Neural progenitor cell (in vitro differentiated cells): ENCODE results near the gene CPNE2. TPM values are rescaled to one million over a fixed set of nuclear protein-coding genes. Genes with fewer than 3 reads are reported as not detected.

Experiments used
- DNase-seq: peaks from one replicate; pipeline ENCODE4 v3.0.0-alpha.2; 2016; ENCODE audit warnings: low spot score
- H2AFZ ChIP-seq: fragments of 200-600 bp; sonication (generic); replicated peaks from 2 replicates; pipeline ENCODE4 v1.6.1; 2016; ENCODE audit warnings: antibody characterized with exemption
- H3F3A ChIP-seq: fragments of 200-600 bp; sonication (generic); 2 replicates; pipeline ENCODE4 v1.6.1; 2016; ENCODE audit warnings: antibody characterized with exemption, low read depth
- H3K27ac ChIP-seq: fragments of 200-600 bp; sonication (generic); 2 replicates; pipeline ENCODE4 v1.5.1; 2016; ENCODE audit warnings: mild to moderate bottlenecking
- H3K27me3 ChIP-seq: fragments of 200-600 bp; sonication (generic); 2 replicates; pipeline ENCODE4 v1.6.1; 2016; ENCODE audit warnings: mild to moderate bottlenecking, moderate library complexity
- H3K36me3 ChIP-seq: fragments of 200-600 bp; sonication (generic); 2 replicates; pipeline ENCODE4 v1.5.1; 2016
- H3K4me1 ChIP-seq: fragments of 200-600 bp; sonication (generic); 2 replicates; pipeline ENCODE4 v1.6.1; 2016; ENCODE audit warnings: mixed run types
- H3K4me2 ChIP-seq: fragments of 200-600 bp; sonication (generic); 2 replicates; pipeline ENCODE4 v1.6.1; 2016
- H3K4me3 ChIP-seq: fragments of 200-600 bp; sonication (generic); 2 replicates; pipeline ENCODE4 v1.5.1; 2016
- H3K79me2 ChIP-seq: fragments of 200-600 bp; sonication (generic); 2 replicates; pipeline ENCODE4 v1.6.1; 2016; ENCODE audit warnings: low read depth
- H3K9ac ChIP-seq: fragments of 200-600 bp; sonication (generic); 2 replicates; pipeline ENCODE4 v1.6.1; 2016
- H3K9me3 ChIP-seq: fragments of 200-600 bp; sonication (generic); 2 replicates; pipeline ENCODE4 v1.5.1; 2016; ENCODE audit warnings: low read depth
- H4K20me1 ChIP-seq: fragments of 200-600 bp; sonication (generic); 2 replicates; pipeline ENCODE4 v1.6.1; 2016; ENCODE audit warnings: low read depth
- H3K27ac Mint-ChIP-seq: 3 replicates; pipeline ENCODE4 v1.8.0; 2021; ENCODE audit warnings: mixed read lengths
- H3K27me3 Mint-ChIP-seq: 2 replicates; pipeline ENCODE4 v1.8.0; 2022; ENCODE audit warnings: low read depth, mild to moderate bottlenecking, inconsistent platforms, moderate library complexity, mixed read lengths; ENCODE audit not compliant: insufficient read depth
- H3K36me3 Mint-ChIP-seq: 3 replicates; pipeline ENCODE4 v1.8.0; 2021; ENCODE audit warnings: mixed read lengths
- H3K4me1 Mint-ChIP-seq: 3 replicates; pipeline ENCODE4 v1.8.0; 2021; ENCODE audit warnings: mixed read lengths
- H3K4me3 Mint-ChIP-seq: 3 replicates; pipeline ENCODE4 v1.8.0; 2021; ENCODE audit warnings: mild to moderate bottlenecking, moderate library complexity, mixed read lengths
- H3K9me3 Mint-ChIP-seq: 3 replicates; pipeline ENCODE4 v1.8.0; 2020; ENCODE audit warnings: mixed read lengths
- EZH2 ChIP-seq: fragments of 200-600 bp; sonication (generic); IDR thresholded peaks from 2 replicates; pipeline ENCODE4 v1.6.1; 2017; ENCODE audit warnings: antibody characterized with exemption, mild to moderate bottlenecking, moderate library complexity
- EZH2phosphoT487 ChIP-seq: fragments of 200-600 bp; sonication (generic); IDR thresholded peaks from 2 replicates; pipeline ENCODE4 v1.6.1; 2017; ENCODE audit warnings: antibody characterized with exemption
- total RNA-seq: library from RNA; depleted of rRNA; stranded (reverse); fragments of >200 nt; gene quantifications from 2 replicates; pipeline ENCODE4 v1.2.3, GENCODE V29; 2015; ENCODE audit warnings: low replicate concordance
- TF ChIP-seq, protein P1 (sequence below): fragments of 200-600 bp; sonication (generic); IDR thresholded peaks from 2 replicates; pipeline ENCODE4 v1.5.1; 2017; ENCODE audit warnings: antibody characterized with exemption, mild to moderate bottlenecking

The CPNE2 gene
- total RNA-seq, 1 donor from 2014 or later = 19.8 TPM

DNA sequence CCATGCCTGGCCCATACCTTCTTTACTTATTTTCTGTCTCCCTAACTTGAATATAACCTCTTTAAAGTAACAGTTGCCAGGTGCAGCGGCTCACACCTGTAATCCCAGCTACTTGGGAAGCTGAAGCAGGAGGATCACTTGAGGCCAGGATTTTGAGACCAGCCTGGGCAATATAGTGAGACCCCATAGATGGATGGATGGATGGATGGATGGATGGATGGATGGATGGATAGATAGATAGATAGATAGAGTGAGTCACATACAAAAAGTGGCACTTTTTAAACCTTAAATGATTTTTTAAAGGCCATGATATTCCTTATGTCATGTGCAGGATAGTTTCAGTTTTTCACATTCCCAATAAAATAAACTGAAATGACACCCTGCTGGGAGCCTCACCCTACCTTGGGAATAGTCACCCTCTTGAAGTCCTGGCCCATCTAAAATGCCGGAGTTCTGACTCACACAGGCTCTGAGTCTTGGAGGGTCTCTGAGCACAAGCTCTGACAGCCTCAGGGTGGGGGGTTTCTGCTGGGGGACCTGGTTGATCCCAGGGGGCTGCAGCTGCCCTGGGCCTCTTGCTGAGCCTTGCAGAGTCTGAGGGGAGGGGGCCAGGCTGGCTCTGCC, 26.2 kb downstream of the CPNE2 start:
- peaks cover 8% of the 10 kb centered on the region for H3K27me3 Mint-ChIP-seq
- H3K9me3 Mint-ChIP-seq = no peaks in the 10 kb centered on the region
- no peak overlapping the region for H3K27ac Mint-ChIP-seq
- peaks cover 37% of the 10 kb centered on the region for H3K4me1 Mint-ChIP-seq
- no peak overlapping the region for H3K4me2 ChIP-seq
- peaks cover 13% of the 10 kb centered on the region for H3K36me3 Mint-ChIP-seq
- H4K20me1 ChIP-seq = no peaks in the 10 kb centered on the region
- H3F3A ChIP-seq = peaks cover 17% of the 10 kb centered on the region
- no peak overlapping the region for H3K4me3 ChIP-seq
- DNase-seq = no peak
- H3K27ac ChIP-seq = no peak overlapping the region
- H3K4me3 Mint-ChIP-seq = no peak overlapping the region
- no peaks in the 10 kb centered on the region for H3K36me3 ChIP-seq
- H3K9ac ChIP-seq = no peak overlapping the region
- no peaks in the 10 kb centered on the region for H3K27me3 ChIP-seq
- H3K4me1 ChIP-seq = peaks cover 16% of the 10 kb centered on the region
- no peaks in the 10 kb centered on the region for H3K79me2 ChIP-seq
- no peak overlapping the region for H2AFZ ChIP-seq
- no peaks in the 10 kb centered on the region for H3K9me3 ChIP-seq
- TF ChIP-seq, protein P1, sequence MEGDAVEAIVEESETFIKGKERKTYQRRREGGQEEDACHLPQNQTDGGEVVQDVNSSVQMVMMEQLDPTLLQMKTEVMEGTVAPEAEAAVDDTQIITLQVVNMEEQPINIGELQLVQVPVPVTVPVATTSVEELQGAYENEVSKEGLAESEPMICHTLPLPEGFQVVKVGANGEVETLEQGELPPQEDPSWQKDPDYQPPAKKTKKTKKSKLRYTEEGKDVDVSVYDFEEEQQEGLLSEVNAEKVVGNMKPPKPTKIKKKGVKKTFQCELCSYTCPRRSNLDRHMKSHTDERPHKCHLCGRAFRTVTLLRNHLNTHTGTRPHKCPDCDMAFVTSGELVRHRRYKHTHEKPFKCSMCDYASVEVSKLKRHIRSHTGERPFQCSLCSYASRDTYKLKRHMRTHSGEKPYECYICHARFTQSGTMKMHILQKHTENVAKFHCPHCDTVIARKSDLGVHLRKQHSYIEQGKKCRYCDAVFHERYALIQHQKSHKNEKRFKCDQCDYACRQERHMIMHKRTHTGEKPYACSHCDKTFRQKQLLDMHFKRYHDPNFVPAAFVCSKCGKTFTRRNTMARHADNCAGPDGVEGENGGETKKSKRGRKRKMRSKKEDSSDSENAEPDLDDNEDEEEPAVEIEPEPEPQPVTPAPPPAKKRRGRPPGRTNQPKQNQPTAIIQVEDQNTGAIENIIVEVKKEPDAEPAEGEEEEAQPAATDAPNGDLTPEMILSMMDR = no peak
- TF ChIP-seq EZH2phosphoT487 (no peak), EZH2 (no peak)

DNA sequence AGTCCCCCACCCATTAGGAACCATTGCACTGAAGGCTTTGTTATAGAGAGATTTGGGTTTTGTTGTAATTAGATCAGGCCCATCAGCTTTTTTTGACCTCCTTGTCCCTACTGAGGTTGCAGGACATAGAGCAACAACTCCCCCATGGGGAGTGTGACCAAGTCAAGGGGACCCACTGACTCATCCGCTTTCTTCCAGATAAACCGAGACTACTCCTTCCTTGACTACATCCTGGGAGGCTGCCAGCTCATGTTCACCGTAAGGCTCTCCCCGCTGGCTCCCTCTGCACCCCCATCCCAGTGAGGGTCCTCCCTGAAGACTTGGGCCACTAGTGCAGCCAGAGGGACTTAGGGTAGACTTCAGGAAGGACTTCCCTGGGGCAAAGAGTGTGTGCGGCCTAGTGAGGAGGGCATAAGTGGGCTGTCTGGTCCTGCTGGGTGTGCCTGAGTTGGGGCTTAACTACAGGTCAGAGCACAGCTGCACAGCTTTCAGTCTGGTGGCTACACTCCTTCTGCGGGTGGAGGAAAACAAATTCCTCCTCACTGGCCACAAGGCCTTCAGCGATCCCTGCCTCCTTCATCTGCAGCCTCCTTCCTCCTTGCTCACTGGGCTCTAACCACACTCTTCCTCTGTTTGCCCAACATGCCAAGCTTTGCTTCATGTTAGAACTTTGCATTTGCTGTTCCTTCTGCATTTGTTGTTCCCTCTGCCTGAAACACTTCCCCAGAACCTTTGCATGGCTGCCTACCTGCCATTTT, 31.0 kb downstream of the CPNE2 start:
- Mint-ChIP-seq H3K9me3 (no peaks in the 10 kb centered on the region), H3K4me3 (no peak overlapping the region), H3K36me3 (peaks cover 12% of the 10 kb centered on the region), H3K27me3 (peaks cover 6% of the 10 kb centered on the region), H3K27ac (peak overlapping the region; percentile 87), H3K4me1 (peaks cover 19% of the 10 kb centered on the region)
- Histone ChIP-seq H3K27ac (no peak overlapping the region), H3K4me3 (no peak overlapping the region), H3K79me2 (no peaks in the 10 kb centered on the region), H3K27me3 (no peaks in the 10 kb centered on the region), H2AFZ (no peak overlapping the region), H3K4me1 (peaks cover 5% of the 10 kb centered on the region), H3K9me3 (no peaks in the 10 kb centered on the region), H3K4me2 (no peak overlapping the region), H3F3A (no peaks in the 10 kb centered on the region), H3K36me3 (no peaks in the 10 kb centered on the region), H4K20me1 (no peaks in the 10 kb centered on the region), H3K9ac (no peak overlapping the region)
- DNase-seq = no peak
- TF ChIP-seq, protein P1 = no peak
- TF ChIP-seq EZH2 (no peak), EZH2phosphoT487 (no peak)

DNA sequence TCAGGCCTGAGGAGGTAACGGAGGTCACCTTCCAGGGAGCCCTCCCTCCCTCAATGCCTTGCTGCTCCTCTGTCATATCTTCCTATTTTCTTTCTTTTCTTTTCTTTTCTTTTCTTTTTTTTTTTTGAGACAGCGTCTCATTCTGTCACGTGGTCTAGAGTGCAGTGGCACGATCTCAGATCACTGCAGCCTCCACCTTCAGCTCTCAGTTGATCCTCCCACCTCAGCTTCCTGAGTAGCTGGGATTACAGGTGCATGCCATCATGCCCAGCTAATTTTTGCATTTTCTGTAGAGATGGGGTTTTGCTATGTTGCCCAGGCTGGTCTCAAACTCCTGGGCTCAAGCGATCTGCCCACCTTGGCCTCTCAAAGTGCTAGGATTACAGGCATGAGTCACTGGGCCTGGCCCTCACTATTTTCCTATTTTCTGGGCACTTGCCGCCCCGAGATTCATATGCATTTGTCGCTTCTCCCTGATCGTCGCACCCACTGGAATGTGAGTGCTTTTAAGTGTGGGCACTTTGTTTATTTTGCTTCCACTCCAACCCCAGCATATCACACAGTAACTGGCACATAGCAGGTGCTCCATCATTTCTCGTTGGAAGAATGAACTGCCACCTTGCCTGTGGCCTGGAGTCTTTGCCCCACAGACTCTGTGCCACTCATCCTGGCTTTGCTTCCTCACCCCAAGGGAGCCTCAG, 31.7 kb downstream of the CPNE2 start:
- no peaks in the 10 kb centered on the region for H3K79me2 ChIP-seq
- no peak overlapping the region for H2AFZ ChIP-seq
- no peak overlapping the region for H3K27ac ChIP-seq
- H3F3A ChIP-seq = no peaks in the 10 kb centered on the region
- DNase-seq = no peak
- H3K9me3 ChIP-seq = no peaks in the 10 kb centered on the region
- no peaks in the 10 kb centered on the region for H3K9me3 Mint-ChIP-seq
- no peak overlapping the region for H3K4me3 ChIP-seq
- no peaks in the 10 kb centered on the region for H3K27me3 ChIP-seq
- H3K9ac ChIP-seq = no peak overlapping the region
- no peak overlapping the region for H3K4me3 Mint-ChIP-seq
- peak overlapping the region; percentile 87 for H3K27ac Mint-ChIP-seq
- no peaks in the 10 kb centered on the region for H3K36me3 ChIP-seq
- TF ChIP-seq EZH2phosphoT487 = no peak
- TF ChIP-seq EZH2 = no peak
- TF ChIP-seq, protein P1 = no peak
- peaks cover 16% of the 10 kb centered on the region for H3K36me3 Mint-ChIP-seq
- peaks cover 5% of the 10 kb centered on the region for H3K4me1 ChIP-seq
- peaks cover 19% of the 10 kb centered on the region for H3K4me1 Mint-ChIP-seq
- H3K27me3 Mint-ChIP-seq = peaks cover 6% of the 10 kb centered on the region
- no peak overlapping the region for H3K4me2 ChIP-seq
- H4K20me1 ChIP-seq = no peaks in the 10 kb centered on the region
